Breast epithelium (tissue), 4 donors: ENCODE measurements around the gene PTMS. TPM values are rescaled to one million over a fixed set of nuclear protein-coding genes. Genes with fewer than 3 reads are reported as not detected.

Experiments used
- DNase-seq, 2 donors: peaks; one replicate each; pipeline ENCODE4 v3.0.0-alpha.2; 2019; ENCODE audit warnings: low spot score in 2 of 2
- H3K27ac ChIP-seq, 2 donors: fragments of 200-600 bp; sonication (generic) in 1 of 2; one replicate each; pipeline ENCODE4 v1.5.1; 2016 to 2019; ENCODE audit warnings: mild to moderate bottlenecking in 1 of 2
- H3K27me3 ChIP-seq, 2 donors: fragments of 200-600 bp; sonication (generic) in 1 of 2; one replicate each; pipeline versions ENCODE4 v1.5.1 to v1.6.0; 2017 to 2019; ENCODE audit warnings: control low read depth in 1 of 2, mild to moderate bottlenecking in 1 of 2
- H3K36me3 ChIP-seq: fragments of 200-600 bp; one replicate; pipeline ENCODE4 v1.5.1; 2019
- H3K4me1 ChIP-seq, 2 donors: fragments of 200-600 bp; sonication (generic); one replicate each; pipeline ENCODE4 v1.5.1; 2016 to 2019; ENCODE audit warnings: control low read depth in 1 of 2
- H3K4me3 ChIP-seq, 3 donors: fragments of 200-600 bp; sonication (generic); 1 replicate in 2 of 3; 2 replicates in 1 of 3; pipeline ENCODE4 v1.5.1; 2016 to 2019; ENCODE audit warnings: mild to moderate bottlenecking in 3 of 3, moderate library complexity in 2 of 3
- H3K9me3 ChIP-seq, 2 donors: fragments of 200-600 bp; sonication (generic) in 1 of 2; one replicate each; pipeline ENCODE4 v1.5.1; 2016 to 2019; ENCODE audit warnings: control low read depth in 1 of 2
- POLR2A ChIP-seq: fragments of 450-650 bp; IDR thresholded peaks from one replicate; pipeline ENCODE4 v1.6.1; 2016; ENCODE audit warnings: antibody characterized with exemption, mild to moderate bottlenecking, moderate library complexity
- POLR2AphosphoS5 ChIP-seq, 3 donors: sonication (generic); formaldehyde crosslinking; IDR thresholded peaks; one replicate each; pipeline ENCODE4 v1.6.1; 2017; ENCODE audit warnings: antibody characterized with exemption in 3 of 3
- intact Hi-C: fragments of 100-400 bp; cut with DNase I; formaldehyde crosslinking; loops from one replicate; pipeline ENCODE4 v1.15.1; 2023; ENCODE audit warnings: low total_unique reads
- total RNA-seq, 3 donors: library from RNA; depleted of rRNA; stranded (reverse); fragments of >200 nt; gene quantifications; one replicate each; pipeline ENCODE4 v1.1.0, GENCODE V29; 2016
- TF ChIP-seq, protein P1 (sequence below), 3 donors: fragments of 450-650 bp; IDR thresholded peaks; one replicate each; pipeline ENCODE4 v1.5.1; 2016 to 2017; ENCODE audit warnings: antibody characterized with exemption in 3 of 3, mild to moderate bottlenecking in 3 of 3, moderate library complexity in 3 of 3

PTMS gene
- total RNA-seq, 3 donors from 2014 or later = 70.9 to 101 (median 85.8) TPM

DNA sequence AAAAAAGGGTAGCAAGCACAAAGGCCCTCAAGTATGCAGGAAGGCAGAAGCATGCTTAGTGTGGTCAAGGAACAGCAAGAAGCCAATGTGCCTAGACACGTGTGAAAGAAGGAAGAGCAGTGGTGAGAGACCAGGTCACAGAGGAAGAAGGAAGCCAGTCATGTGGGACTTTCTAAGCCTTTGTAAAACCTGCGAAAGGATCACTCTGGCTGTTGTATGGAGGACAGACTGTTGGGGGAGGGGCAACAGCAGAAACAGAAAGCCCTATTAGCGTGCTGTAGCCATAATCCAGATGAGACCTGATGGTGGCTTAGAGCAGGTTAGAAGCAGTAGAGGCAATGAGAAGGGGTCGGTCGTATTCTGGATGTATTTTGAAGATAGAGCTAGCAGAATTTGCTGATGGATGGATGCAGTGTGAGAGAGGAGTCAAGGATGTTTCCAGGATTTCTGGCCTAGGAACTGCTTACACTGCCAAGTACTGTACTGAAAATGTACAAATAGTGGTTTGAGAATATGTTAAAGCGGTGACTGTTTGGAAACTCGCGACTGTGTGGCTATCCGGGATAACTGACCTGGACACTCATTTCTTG lies 7.6 kb upstream of the PTMS start:
- no peaks in the 10 kb centered on the region for H3K27me3 ChIP-seq
- TF ChIP-seq POLR2A (no peak), POLR2AphosphoS5 (IDR thresholded peaks at IDR 0.05) (no peak)
- TF ChIP-seq, protein P1, sequence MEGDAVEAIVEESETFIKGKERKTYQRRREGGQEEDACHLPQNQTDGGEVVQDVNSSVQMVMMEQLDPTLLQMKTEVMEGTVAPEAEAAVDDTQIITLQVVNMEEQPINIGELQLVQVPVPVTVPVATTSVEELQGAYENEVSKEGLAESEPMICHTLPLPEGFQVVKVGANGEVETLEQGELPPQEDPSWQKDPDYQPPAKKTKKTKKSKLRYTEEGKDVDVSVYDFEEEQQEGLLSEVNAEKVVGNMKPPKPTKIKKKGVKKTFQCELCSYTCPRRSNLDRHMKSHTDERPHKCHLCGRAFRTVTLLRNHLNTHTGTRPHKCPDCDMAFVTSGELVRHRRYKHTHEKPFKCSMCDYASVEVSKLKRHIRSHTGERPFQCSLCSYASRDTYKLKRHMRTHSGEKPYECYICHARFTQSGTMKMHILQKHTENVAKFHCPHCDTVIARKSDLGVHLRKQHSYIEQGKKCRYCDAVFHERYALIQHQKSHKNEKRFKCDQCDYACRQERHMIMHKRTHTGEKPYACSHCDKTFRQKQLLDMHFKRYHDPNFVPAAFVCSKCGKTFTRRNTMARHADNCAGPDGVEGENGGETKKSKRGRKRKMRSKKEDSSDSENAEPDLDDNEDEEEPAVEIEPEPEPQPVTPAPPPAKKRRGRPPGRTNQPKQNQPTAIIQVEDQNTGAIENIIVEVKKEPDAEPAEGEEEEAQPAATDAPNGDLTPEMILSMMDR (IDR thresholded peaks at IDR 0.05) = no peak
- H3K36me3 ChIP-seq = no peaks in the 10 kb centered on the region
- H3K4me3 ChIP-seq = no peak overlapping the region
- no peaks in the 10 kb centered on the region for H3K9me3 ChIP-seq
- intact Hi-C loops = no loop called here
- no peaks in the 10 kb centered on the region for H3K4me1 ChIP-seq
- H3K27ac ChIP-seq = no peak overlapping the region
- no peak for DNase-seq

DNA sequence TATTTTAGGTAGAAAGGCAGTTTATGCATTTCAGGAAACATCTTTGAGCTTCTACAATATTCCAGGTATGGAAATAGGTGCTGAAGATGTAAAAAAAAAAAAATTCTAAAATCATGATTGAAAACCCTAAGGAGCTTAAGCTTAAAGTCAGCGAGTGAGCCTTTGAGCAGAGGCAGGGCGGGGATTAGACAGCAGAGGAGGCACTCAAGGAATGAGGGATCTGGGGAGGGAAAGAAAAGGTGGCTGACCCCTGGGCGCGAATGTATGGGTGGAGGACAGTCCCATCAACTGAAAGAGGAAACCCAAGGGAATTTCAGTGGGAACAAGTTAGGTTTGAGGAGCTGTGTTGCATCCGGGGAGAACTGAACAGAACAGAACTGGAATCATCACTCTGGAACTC lies 6.4 kb upstream of the PTMS start:
- H3K27me3 ChIP-seq = no peaks in the 10 kb centered on the region
- no peaks in the 10 kb centered on the region for H3K9me3 ChIP-seq
- H3K36me3 ChIP-seq = no peaks in the 10 kb centered on the region
- intact Hi-C loops = no loop called here
- H3K27ac ChIP-seq = no peak overlapping the region
- no peak for DNase-seq
- TF ChIP-seq POLR2AphosphoS5 (IDR thresholded peaks at IDR 0.05) (no peak), POLR2A (no peak)
- TF ChIP-seq, protein P1 (IDR thresholded peaks at IDR 0.05) = no peak
- no peaks in the 10 kb centered on the region for H3K4me1 ChIP-seq
- H3K4me3 ChIP-seq = no peak overlapping the region

DNA sequence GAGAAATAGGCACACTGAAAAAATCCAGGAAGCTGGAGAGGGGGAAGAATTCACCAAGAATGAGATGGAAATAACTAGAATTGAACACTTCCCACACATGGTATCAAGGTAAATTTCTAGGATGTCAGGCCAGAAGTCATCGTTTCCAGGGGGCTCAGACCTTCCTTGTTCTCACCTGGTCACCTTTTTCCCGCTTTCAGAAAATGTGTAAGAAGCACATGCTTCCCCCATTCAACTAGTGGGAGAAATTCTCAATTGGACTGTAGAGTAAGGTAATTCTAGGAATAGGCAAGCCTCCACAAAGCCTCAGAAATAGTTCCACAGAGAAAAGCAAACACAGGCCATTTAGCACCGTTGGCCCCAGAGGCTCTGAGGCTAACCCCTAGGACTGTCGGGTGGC lies 2.8 kb upstream of the PTMS start:
- Histone ChIP-seq H3K4me1 (peaks cover 6 to 7% of the 10 kb centered on the region in 2 donors), H3K27me3 (no peaks in the 10 kb centered on the region), H3K9me3 (no peaks in the 10 kb centered on the region), H3K4me3 (peak overlapping the region in 2 of 3 donors; percentile 75 to 99), H3K27ac (peak overlapping the region; percentile 95 to 100), H3K36me3 (no peaks in the 10 kb centered on the region)
- intact Hi-C loops = no loop called here
- no peak for DNase-seq
- TF ChIP-seq POLR2A (no peak), POLR2AphosphoS5 (IDR thresholded peaks at IDR 0.05) (no peak)
- TF ChIP-seq, protein P1 (IDR thresholded peaks at IDR 0.05) = no peak

DNA sequence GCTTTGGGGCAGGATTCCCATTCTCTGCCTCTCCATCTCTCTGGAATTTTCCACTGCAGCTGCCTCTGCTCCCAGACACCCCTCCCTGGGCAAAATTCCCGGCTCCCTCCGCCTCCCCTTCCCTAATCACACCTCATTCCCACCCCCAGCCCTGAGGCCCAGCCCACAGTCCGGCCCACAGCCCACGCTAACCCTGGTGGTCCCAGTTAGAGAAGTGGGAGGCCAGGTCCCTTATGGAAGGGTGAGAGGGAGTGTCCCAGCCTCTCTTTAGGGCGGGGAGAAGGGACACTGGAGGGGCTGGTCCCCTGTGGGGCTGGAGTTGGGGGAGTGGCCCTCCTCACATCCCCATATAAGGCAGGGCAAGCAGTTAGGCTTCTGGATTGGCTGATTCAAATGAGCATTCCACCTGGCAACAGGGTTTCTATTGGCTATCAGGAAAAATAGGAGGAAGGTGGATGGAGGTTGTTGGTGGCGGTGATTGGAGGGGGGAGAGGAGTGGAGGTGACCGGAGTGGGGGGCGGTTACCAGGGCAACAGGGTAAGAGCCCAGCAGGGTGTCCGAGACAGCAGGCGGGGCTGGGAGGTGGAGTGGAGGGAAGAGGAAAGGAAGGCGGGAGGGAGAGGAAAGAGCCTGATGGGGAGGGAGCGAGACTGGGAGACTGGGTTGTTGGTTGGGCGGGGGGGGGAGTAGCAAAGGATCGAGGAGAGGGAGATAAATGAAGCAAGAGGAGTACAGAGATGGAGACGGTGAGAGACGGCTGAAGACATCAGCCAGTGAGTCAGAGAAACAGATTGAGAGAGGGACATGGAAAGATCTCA lies 1.9 kb upstream of the PTMS start:
- H3K36me3 ChIP-seq = no peaks in the 10 kb centered on the region
- H3K4me1 ChIP-seq = peaks cover 11 to 14% of the 10 kb centered on the region in 2 donors
- intact Hi-C loops = no loop called here

More for the DNA sequence above, 1.9 kb upstream of the PTMS start:
- H3K4me3 ChIP-seq = peak overlapping the region; percentile 15 to 99 (median 75)
- H3K27ac ChIP-seq = peak overlapping the region; percentile 95 to 100
- DNase-seq = peak; percentile 88 to 96
- no peaks in the 10 kb centered on the region for H3K27me3 ChIP-seq
- no peaks in the 10 kb centered on the region for H3K9me3 ChIP-seq
- TF ChIP-seq POLR2AphosphoS5 (IDR thresholded peaks at IDR 0.05) (peak; percentile 59 to 83 (median 69)), POLR2A (peak; percentile 28)
- TF ChIP-seq, protein P1 (IDR thresholded peaks at IDR 0.05) = no peak
